Mucosa of descending colon (tissue), 3 donors: ENCODE data around the gene HS6ST3. TPM values are rescaled to one million over a fixed set of nuclear protein-coding genes. Genes with fewer than 3 reads are reported as not detected.

ENCODE experiments used
- ATAC-seq: fragments of 200-7000 bp; cut with Tn5 transposase; one replicate; pipeline ENCODE4 v1.9.1; 2020; ENCODE audit warnings: mild to moderate bottlenecking, moderate library complexity
- DNase-seq, 3 donors: peaks; one replicate each; pipeline ENCODE4 v3.0.0-alpha.2; 2020
- H3K36me3 ChIP-seq: fragments of 200-600 bp; one replicate; pipeline ENCODE4 v1.8.0; 2021; ENCODE audit warnings: low read depth, mild to moderate bottlenecking
- H3K4me1 ChIP-seq: fragments of 200-600 bp; one replicate; pipeline ENCODE4 v1.8.0; 2021; ENCODE audit warnings: low read depth, mild to moderate bottlenecking
- H3K4me3 ChIP-seq: fragments of 200-600 bp; one replicate; pipeline ENCODE4 v1.8.0; 2021; ENCODE audit warnings: mild to moderate bottlenecking
- H3K9me3 ChIP-seq: fragments of 200-600 bp; one replicate; pipeline ENCODE4 v1.8.0; 2021; ENCODE audit warnings: mild to moderate bottlenecking
- intact Hi-C, 2 donors: fragments of 100-400 bp; cut with DNase I in 1 of 2; cut with micrococcal nuclease in 1 of 2; formaldehyde crosslinking; loops; one replicate each; pipeline versions ENCODE4 v1.11.0 to v1.11.1; 2022; cut with DNase I, micrococcal nuclease
- total RNA-seq, 3 donors: library from RNA; stranded (reverse); fragmentation: NEBNext Ultra II Directional in 2 of 3; extraction: Animal tissue kit (Norgen Biotek cat#: 25700) in 2 of 3; gene quantifications; one replicate each; pipeline versions ENCODE4 v1.2.1 to v1.2.4, GENCODE V29; 2021 to 2023
- TF ChIP-seq, protein P1 (sequence below): fragments of 200-600 bp; IDR thresholded peaks from one replicate; pipeline ENCODE4 v1.8.0; 2022; ENCODE audit warnings: antibody characterized with exemption, mild to moderate bottlenecking
- donor health status: DM: no; HTN: no; CAD: no; lungs with moderate emphysema.
- donor health status: DM: no; HTN: no; CAD: no.
- donor health status: DM: no; HTN: yes; CAD: no.

The HS6ST3 gene
- total RNA-seq, 3 donors from 2014 or later = 0.14 to 0.89 TPM; not detected in 1

DNA sequence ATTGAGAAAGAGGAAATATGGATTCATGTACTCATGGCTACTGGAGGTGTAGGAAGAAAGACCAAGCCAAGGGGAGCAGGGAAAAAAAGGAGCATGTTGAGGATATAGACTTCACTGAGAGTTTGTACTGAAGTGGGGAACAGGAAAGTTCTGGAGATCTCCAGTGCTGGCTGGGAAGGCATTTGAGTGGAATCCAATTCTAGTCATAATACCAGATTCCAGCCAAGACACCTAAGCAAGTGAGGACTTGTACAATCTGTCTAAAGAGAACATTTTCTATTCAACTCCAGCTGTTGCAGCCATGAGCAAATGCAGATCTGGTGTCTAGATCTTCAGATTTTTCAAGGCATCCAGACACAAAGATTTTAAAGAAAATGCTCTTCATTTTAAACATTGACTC lies 491.8 kb downstream of the HS6ST3 start:
- no peak for ATAC-seq
- Histone ChIP-seq H3K36me3 (no peaks in the 10 kb centered on the region), H3K9me3 (no peaks in the 10 kb centered on the region), H3K4me1 (no peaks in the 10 kb centered on the region), H3K4me3 (no peak overlapping the region)
- intact Hi-C loops = no loop called here
- DNase-seq = no peak
- TF ChIP-seq, protein P1, sequence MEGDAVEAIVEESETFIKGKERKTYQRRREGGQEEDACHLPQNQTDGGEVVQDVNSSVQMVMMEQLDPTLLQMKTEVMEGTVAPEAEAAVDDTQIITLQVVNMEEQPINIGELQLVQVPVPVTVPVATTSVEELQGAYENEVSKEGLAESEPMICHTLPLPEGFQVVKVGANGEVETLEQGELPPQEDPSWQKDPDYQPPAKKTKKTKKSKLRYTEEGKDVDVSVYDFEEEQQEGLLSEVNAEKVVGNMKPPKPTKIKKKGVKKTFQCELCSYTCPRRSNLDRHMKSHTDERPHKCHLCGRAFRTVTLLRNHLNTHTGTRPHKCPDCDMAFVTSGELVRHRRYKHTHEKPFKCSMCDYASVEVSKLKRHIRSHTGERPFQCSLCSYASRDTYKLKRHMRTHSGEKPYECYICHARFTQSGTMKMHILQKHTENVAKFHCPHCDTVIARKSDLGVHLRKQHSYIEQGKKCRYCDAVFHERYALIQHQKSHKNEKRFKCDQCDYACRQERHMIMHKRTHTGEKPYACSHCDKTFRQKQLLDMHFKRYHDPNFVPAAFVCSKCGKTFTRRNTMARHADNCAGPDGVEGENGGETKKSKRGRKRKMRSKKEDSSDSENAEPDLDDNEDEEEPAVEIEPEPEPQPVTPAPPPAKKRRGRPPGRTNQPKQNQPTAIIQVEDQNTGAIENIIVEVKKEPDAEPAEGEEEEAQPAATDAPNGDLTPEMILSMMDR = no peak

GRCh38 chr13:96615252-96615651 lies 525.3 kb downstream of the HS6ST3 start:
- TF ChIP-seq, protein P1 = no peak
- no peak for DNase-seq
- no peaks in the 10 kb centered on the region for H3K4me1 ChIP-seq
- no peak for ATAC-seq
- H3K9me3 ChIP-seq = no peaks in the 10 kb centered on the region
- H3K4me3 ChIP-seq = no peak overlapping the region
- intact Hi-C loops = no loop called here
- H3K36me3 ChIP-seq = no peaks in the 10 kb centered on the region

GRCh38 chr13:96617528-96617927 lies 527.6 kb downstream of the HS6ST3 start:
- H3K4me3 ChIP-seq = no peak overlapping the region
- intact Hi-C loops = no loop called here
- no peaks in the 10 kb centered on the region for H3K9me3 ChIP-seq
- no peak for ATAC-seq
- no peaks in the 10 kb centered on the region for H3K4me1 ChIP-seq
- H3K36me3 ChIP-seq = no peaks in the 10 kb centered on the region
- no peak for DNase-seq
- TF ChIP-seq, protein P1 = no peak

DNA sequence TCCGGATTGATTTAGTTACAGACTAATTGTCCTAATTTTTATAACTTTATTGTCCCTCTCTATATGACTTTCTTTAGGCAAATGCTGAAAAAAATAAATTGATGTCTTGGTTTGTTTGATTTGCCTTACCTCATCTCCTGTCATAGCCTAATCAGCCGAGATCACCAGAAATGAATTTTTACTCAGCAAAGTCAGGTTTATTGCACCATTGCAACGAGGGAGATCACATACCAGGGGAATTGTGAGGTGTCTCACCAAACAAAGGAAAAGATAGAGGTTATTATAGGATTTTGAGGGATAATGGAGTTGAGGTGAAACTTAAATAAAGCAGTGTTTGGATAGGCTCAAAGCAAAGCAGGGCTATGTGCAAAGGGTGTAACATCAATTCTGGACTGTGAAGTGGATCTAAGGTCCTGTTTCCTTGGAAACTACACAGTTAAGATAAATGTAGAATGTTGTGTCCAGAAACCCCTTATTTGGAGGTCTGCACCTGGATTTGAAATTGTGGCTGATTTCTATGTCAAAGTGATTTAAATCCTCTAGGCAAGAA lies 531.8 kb downstream of the HS6ST3 start:
- H3K4me3 ChIP-seq = no peak overlapping the region
- DNase-seq (no peak), ATAC-seq (no peak)
- no peaks in the 10 kb centered on the region for H3K9me3 ChIP-seq
- TF ChIP-seq, protein P1 = no peak
- H3K36me3 ChIP-seq = no peaks in the 10 kb centered on the region
- no peaks in the 10 kb centered on the region for H3K4me1 ChIP-seq
- intact Hi-C loops = no loop called here

DNA sequence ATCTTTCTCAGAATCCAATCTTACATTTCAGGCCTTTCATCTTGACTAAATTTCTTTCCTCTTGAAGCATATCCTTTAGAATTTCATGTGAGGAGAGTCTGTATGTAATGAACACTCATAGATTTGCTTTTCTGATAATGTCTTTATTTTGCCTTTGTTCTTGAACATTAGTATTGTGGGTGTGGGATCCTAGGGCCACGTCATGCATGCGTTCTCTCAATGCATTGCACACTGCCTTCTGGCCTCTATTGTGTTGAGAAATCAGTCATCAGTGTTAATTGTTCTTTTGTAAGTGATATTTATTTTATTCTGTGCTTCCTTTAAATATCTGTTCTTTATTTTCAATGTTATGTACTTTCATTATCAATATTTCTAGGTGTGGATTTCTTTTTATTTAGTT lies 539.4 kb downstream of the HS6ST3 start:
- ATAC-seq = no peak
- TF ChIP-seq, protein P1 = no peak

More for the DNA sequence above, 539.4 kb downstream of the HS6ST3 start:
- intact Hi-C loops = no loop called here
- H3K36me3 ChIP-seq = no peaks in the 10 kb centered on the region
- no peaks in the 10 kb centered on the region for H3K9me3 ChIP-seq
- no peak for DNase-seq
- no peaks in the 10 kb centered on the region for H3K4me1 ChIP-seq
- H3K4me3 ChIP-seq = no peak overlapping the region
